Karpas-422 (cell line): ENCODE data around the gene PPP2R2D. TPM values are rescaled to one million over a fixed set of nuclear protein-coding genes. Genes with fewer than 3 reads are reported as not detected.

ENCODE experiments used
- DNase-seq: peaks from one replicate; pipeline ENCODE4 v3.0.0-alpha.2; 2015
- H2AFZ ChIP-seq: fragments of 200-600 bp; sonication (generic); 2 replicates; pipeline ENCODE4 v1.6.1; 2014; ENCODE audit warnings: antibody characterized with exemption, low read length, mixed read lengths
- H3K27ac ChIP-seq: fragments of 200-600 bp; sonication (generic); 2 replicates; pipeline ENCODE4 v1.5.1; 2014; ENCODE audit warnings: mild to moderate bottlenecking, low read length, moderate library complexity
- H3K27me3 ChIP-seq: fragments of 200-600 bp; sonication (generic); 2 replicates; pipeline ENCODE4 v1.6.1; 2014; ENCODE audit warnings: low read length, mixed read lengths
- H3K36me3 ChIP-seq: fragments of 200-600 bp; sonication (generic); 2 replicates; pipeline ENCODE4 v1.6.1; 2014; ENCODE audit warnings: low read length, mixed read lengths; ENCODE audit not compliant: insufficient read depth
- H3K4me1 ChIP-seq: fragments of 200-600 bp; sonication (generic); 2 replicates; pipeline ENCODE4 v1.6.1; 2014; ENCODE audit warnings: mild to moderate bottlenecking, low read length, mixed read lengths
- H3K4me2 ChIP-seq: fragments of 200-600 bp; sonication (generic); 2 replicates; pipeline ENCODE4 v1.6.1; 2014; ENCODE audit warnings: low read length, low read depth, mild to moderate bottlenecking; ENCODE audit not compliant: poor library complexity, severe bottlenecking
- H3K4me3 ChIP-seq: fragments of 200-600 bp; sonication (generic); 2 replicates; pipeline ENCODE4 v1.5.1; 2014; ENCODE audit warnings: mild to moderate bottlenecking, antibody characterized with exemption, low read length, mixed read lengths
- H3K79me2 ChIP-seq: fragments of 200-600 bp; sonication (generic); 2 replicates; pipeline ENCODE4 v1.6.1; 2014; ENCODE audit warnings: mild to moderate bottlenecking, low read length, mixed read lengths
- H3K9ac ChIP-seq: fragments of 200-600 bp; sonication (generic); 2 replicates; pipeline ENCODE4 v1.6.0; 2014; ENCODE audit warnings: low read length
- H3K9me2 ChIP-seq: fragments of 200-600 bp; sonication (generic), shearing (Covaris generic); replicated peaks from 2 replicates; pipeline ENCODE4 v1.6.0; 2014; ENCODE audit warnings: mild to moderate bottlenecking, low read length, moderate library complexity; ENCODE audit not compliant: insufficient read depth
- H3K9me3 ChIP-seq: fragments of 300-700, 200-600 bp; sonication (generic); 2 replicates; pipeline ENCODE4 v1.6.1; 2014; ENCODE audit warnings: low read length, mixed read lengths
- H4K20me1 ChIP-seq: fragments of 200-600 bp; sonication (generic); 2 replicates; pipeline ENCODE4 v1.6.1; 2014; ENCODE audit warnings: mild to moderate bottlenecking, antibody characterized with exemption, low read length, low read depth; ENCODE audit not compliant: insufficient read depth
- total RNA-seq: library from RNA; depleted of rRNA; stranded (reverse); fragments of >200 nt; shearing (Covaris generic); gene quantifications from 2 replicates; pipeline ENCODE4 v1.2.3, GENCODE V29; 2014; ENCODE audit warnings: low replicate concordance

Gene PPP2R2D
- total RNA-seq, 1 experiment from 2014 or later: 32.9 TPM

GRCh38 chr10:131862548-131862947, 38.3 kb upstream of the PPP2R2D start:
- no peaks in the 10 kb centered on the region for H3K79me2 ChIP-seq
- DNase-seq: no peak
- H3K9me3 ChIP-seq: no peaks in the 10 kb centered on the region
- no peak overlapping the region for H3K4me2 ChIP-seq
- H3K9ac ChIP-seq: no peak overlapping the region
- H3K4me1 ChIP-seq: no peaks in the 10 kb centered on the region
- H3K27ac ChIP-seq: no peak overlapping the region
- H3K9me2 ChIP-seq: no peaks in the 10 kb centered on the region
- no peak overlapping the region for H2AFZ ChIP-seq
- H3K36me3 ChIP-seq: no peaks in the 10 kb centered on the region
- no peaks in the 10 kb centered on the region for H4K20me1 ChIP-seq
- H3K4me3 ChIP-seq: no peak overlapping the region
- H3K27me3 ChIP-seq: no peaks in the 10 kb centered on the region

- H3K4me2 ChIP-seq: no peak overlapping the region
- no peak overlapping the region for H2AFZ ChIP-seq
- H3K9me2 ChIP-seq: no peaks in the 10 kb centered on the region
- no peak for DNase-seq
- H4K20me1 ChIP-seq: no peaks in the 10 kb centered on the region
- no peak overlapping the region for H3K9ac ChIP-seq
- no peaks in the 10 kb centered on the region for H3K9me3 ChIP-seq
- no peaks in the 10 kb centered on the region for H3K27me3 ChIP-seq
- no peak overlapping the region for H3K27ac ChIP-seq
- no peaks in the 10 kb centered on the region for H3K79me2 ChIP-seq
- no peaks in the 10 kb centered on the region for H3K36me3 ChIP-seq
- no peaks in the 10 kb centered on the region for H3K4me1 ChIP-seq
- H3K4me3 ChIP-seq: no peak overlapping the region
Measured at GRCh38 chr10:131865223-131865917, 35.4 kb upstream of the PPP2R2D start.

- DNase-seq: no peak
Measured at GRCh38 chr10:131866673-131867072, 34.1 kb upstream of the PPP2R2D start.

GRCh38 chr10:131868436-131868835, 32.4 kb upstream of the PPP2R2D start:
- Histone ChIP-seq H3K9me2 (no peaks in the 10 kb centered on the region), H3K4me1 (no peaks in the 10 kb centered on the region), H3K27me3 (no peaks in the 10 kb centered on the region), H3K36me3 (no peaks in the 10 kb centered on the region), H3K9me3 (no peaks in the 10 kb centered on the region), H3K79me2 (no peaks in the 10 kb centered on the region), H3K4me2 (no peak overlapping the region), H3K4me3 (no peak overlapping the region), H3K27ac (no peak overlapping the region), H4K20me1 (no peaks in the 10 kb centered on the region), H2AFZ (no peak overlapping the region), H3K9ac (no peak overlapping the region)
- DNase-seq: no peak

More at GRCh38 chr10:131866673-131867072, 34.1 kb upstream of the PPP2R2D start:
- Histone ChIP-seq H3K4me2 (no peak overlapping the region), H3K4me3 (no peak overlapping the region), H3K36me3 (no peaks in the 10 kb centered on the region), H3K27ac (no peak overlapping the region), H3K79me2 (no peaks in the 10 kb centered on the region), H3K27me3 (no peaks in the 10 kb centered on the region), H3K9ac (no peak overlapping the region), H3K9me2 (no peaks in the 10 kb centered on the region), H2AFZ (no peak overlapping the region), H3K4me1 (no peaks in the 10 kb centered on the region), H3K9me3 (no peaks in the 10 kb centered on the region), H4K20me1 (no peaks in the 10 kb centered on the region)

GRCh38 chr10:131869344-131869743, 31.5 kb upstream of the PPP2R2D start:
- no peak overlapping the region for H3K4me2 ChIP-seq
- no peak for DNase-seq

GRCh38 chr10:131870411-131870810, 30.4 kb upstream of the PPP2R2D start:
- Histone ChIP-seq H3K9me3 (no peaks in the 10 kb centered on the region), H3K4me2 (no peak overlapping the region), H3K36me3 (no peaks in the 10 kb centered on the region), H4K20me1 (no peaks in the 10 kb centered on the region), H3K9me2 (no peaks in the 10 kb centered on the region), H3K79me2 (no peaks in the 10 kb centered on the region), H3K4me1 (no peaks in the 10 kb centered on the region), H3K9ac (no peak overlapping the region), H3K4me3 (no peak overlapping the region), H2AFZ (no peak overlapping the region), H3K27me3 (no peaks in the 10 kb centered on the region), H3K27ac (no peak overlapping the region)
- DNase-seq: no peak

More at GRCh38 chr10:131869344-131869743, 31.5 kb upstream of the PPP2R2D start:
- H2AFZ ChIP-seq: no peak overlapping the region
- no peaks in the 10 kb centered on the region for H3K36me3 ChIP-seq
- H3K27ac ChIP-seq: no peak overlapping the region
- no peaks in the 10 kb centered on the region for H4K20me1 ChIP-seq
- H3K27me3 ChIP-seq: no peaks in the 10 kb centered on the region
- H3K79me2 ChIP-seq: no peaks in the 10 kb centered on the region
- no peak overlapping the region for H3K9ac ChIP-seq
- no peaks in the 10 kb centered on the region for H3K4me1 ChIP-seq
- H3K9me2 ChIP-seq: no peaks in the 10 kb centered on the region
- H3K9me3 ChIP-seq: no peaks in the 10 kb centered on the region
- H3K4me3 ChIP-seq: no peak overlapping the region

GRCh38 chr10:131870831-131871672, 29.8 kb upstream of the PPP2R2D start:
- no peak for DNase-seq
- H3K79me2 ChIP-seq: no peaks in the 10 kb centered on the region
- H3K27me3 ChIP-seq: no peaks in the 10 kb centered on the region

GRCh38 chr10:131871673-131872005, 29.2 kb upstream of the PPP2R2D start:
- Histone ChIP-seq H3K36me3 (no peaks in the 10 kb centered on the region), H3K79me2 (no peaks in the 10 kb centered on the region), H3K4me2 (no peak overlapping the region), H3K27ac (no peak overlapping the region), H3K4me1 (no peaks in the 10 kb centered on the region), H3K27me3 (no peaks in the 10 kb centered on the region), H3K9me2 (no peaks in the 10 kb centered on the region), H2AFZ (no peak overlapping the region), H4K20me1 (no peaks in the 10 kb centered on the region), H3K4me3 (no peak overlapping the region), H3K9ac (no peak overlapping the region), H3K9me3 (no peaks in the 10 kb centered on the region)
- DNase-seq: no peak

More at GRCh38 chr10:131870831-131871672, 29.8 kb upstream of the PPP2R2D start:
- Histone ChIP-seq H3K9ac (no peak overlapping the region), H2AFZ (no peak overlapping the region), H3K27ac (no peak overlapping the region), H3K4me1 (no peaks in the 10 kb centered on the region), H3K4me2 (no peak overlapping the region), H3K4me3 (no peak overlapping the region), H3K9me2 (no peaks in the 10 kb centered on the region), H3K36me3 (no peaks in the 10 kb centered on the region), H4K20me1 (no peaks in the 10 kb centered on the region), H3K9me3 (no peaks in the 10 kb centered on the region)
